WTC11 (cell line): Measurements from ENCODE around the gene RFNG. TPM values are rescaled to one million over a fixed set of nuclear protein-coding genes. Genes with fewer than 3 reads are reported as not detected.
A peak's percentile ranks its signal among the peaks of the same experiment; 100 is the strongest.

Source experiments
- ATAC-seq: fragments of 200-7000 bp; cut with Tn5 transposase; 2 replicates; pipeline ENCODE4 v1.10.0; 2021; ENCODE audit warnings: mild to moderate bottlenecking, moderate library complexity
- CTCF ChIA-PET: fragments of 300-600 bp; sonication (Branson Sonifier 250); formaldehyde crosslinking; loops from one replicate; lab custom pipeline; 2021; ENCODE audit warnings: antibody characterized with exemption; lab: Charles Lee
- POLR2A ChIA-PET: fragments of 350-600 bp; sonication (Branson Sonifier 250); formaldehyde crosslinking; loops from one replicate; lab custom pipeline; 2021; ENCODE audit warnings: antibody characterized with exemption; lab: Charles Lee
- DNase-seq: peaks from one replicate; pipeline ENCODE4 v3.0.0; 2021; ENCODE audit warnings: low spot score
- H3K27ac Mint-ChIP-seq: 2 replicates; pipeline ENCODE4 v1.8.0; 2021; ENCODE audit warnings: mixed read lengths
- H3K27me3 Mint-ChIP-seq: 2 replicates; pipeline ENCODE4 v1.8.0; 2021; ENCODE audit warnings: low read depth, mild to moderate bottlenecking, moderate library complexity, mixed read lengths
- H3K36me3 Mint-ChIP-seq: 2 replicates; pipeline ENCODE4 v1.8.0; 2021; ENCODE audit warnings: mixed read lengths
- H3K4me1 Mint-ChIP-seq: 2 replicates; pipeline ENCODE4 v1.8.0; 2022; ENCODE audit warnings: mixed read lengths
- H3K4me3 Mint-ChIP-seq: 2 replicates; pipeline ENCODE4 v1.8.0; 2021; ENCODE audit warnings: mild to moderate bottlenecking, moderate library complexity, mixed read lengths
- H3K9me3 Mint-ChIP-seq: 2 replicates; pipeline ENCODE4 v1.8.0; 2021; ENCODE audit warnings: mixed read lengths
- AFF4 ChIP-seq: sonication (generic); formaldehyde crosslinking; IDR thresholded peaks from 2 replicates; pipeline ENCODE4 v1.8.1; 2023; ENCODE audit warnings: mild to moderate bottlenecking, missing genetic modification reagents, borderline replicate concordance
- CREM ChIP-seq: sonication (generic); formaldehyde crosslinking; IDR thresholded peaks from 2 replicates; pipeline ENCODE4 v1.8.1; 2022; ENCODE audit warnings: mild to moderate bottlenecking, missing genetic modification reagents, moderate library complexity
- ETV6 ChIP-seq: sonication (generic); formaldehyde crosslinking; IDR thresholded peaks from 2 replicates; pipeline ENCODE4 v1.8.1; 2022; ENCODE audit warnings: mild to moderate bottlenecking, missing genetic modification reagents
- JUN ChIP-seq: sonication (generic); formaldehyde crosslinking; IDR thresholded peaks from 2 replicates; pipeline ENCODE4 v1.8.0; 2023; ENCODE audit warnings: mild to moderate bottlenecking, missing genetic modification reagents
- KAT7 ChIP-seq: sonication (generic); formaldehyde crosslinking; IDR thresholded peaks from 2 replicates; pipeline ENCODE4 v1.8.1; 2023; ENCODE audit warnings: missing genetic modification reagents, mild to moderate bottlenecking, borderline replicate concordance
- MYBL2 ChIP-seq: sonication (generic); formaldehyde crosslinking; IDR thresholded peaks from 2 replicates; pipeline ENCODE4 v1.8.1; 2023; ENCODE audit warnings: mild to moderate bottlenecking, moderate library complexity, missing genetic modification reagents
- NR2C2 ChIP-seq: sonication (generic); formaldehyde crosslinking; IDR thresholded peaks from 2 replicates; pipeline ENCODE4 v1.8.0; 2022; ENCODE audit warnings: mild to moderate bottlenecking, missing genetic modification reagents
- SP1 ChIP-seq: sonication (generic); formaldehyde crosslinking; conservative IDR thresholded peaks from 2 replicates; pipeline ENCODE4 v1.8.1; 2022; ENCODE audit warnings: missing genetic modification reagents
- ZBTB21 ChIP-seq: sonication (generic); formaldehyde crosslinking; IDR thresholded peaks from 2 replicates; pipeline ENCODE4 v1.8.1; 2023; ENCODE audit warnings: mild to moderate bottlenecking, missing genetic modification reagents, borderline replicate concordance
- total RNA-seq: library from RNA; stranded (reverse); gene quantifications from 3 replicates; pipeline ENCODE4 v1.2.3, GENCODE V29; 2021
- TF ChIP-seq, protein P1 (sequence below): sonication (generic); formaldehyde crosslinking; IDR thresholded peaks from 2 replicates; pipeline ENCODE4 v1.8.1; 2023; ENCODE audit warnings: mild to moderate bottlenecking, missing genetic modification reagents
- TF ChIP-seq, protein P2 (sequence below): fragments of 250-450 bp; sonication (Bioruptor Pico); IDR thresholded peaks from 2 replicates; pipeline ENCODE4 v1.9.0; 2021; ENCODE audit warnings: mild to moderate bottlenecking, borderline replicate concordance
- TF ChIP-seq, protein P3 (sequence below): sonication (generic); formaldehyde crosslinking; IDR thresholded peaks from 2 replicates; pipeline ENCODE4 v1.8.0; 2022; ENCODE audit warnings: mild to moderate bottlenecking, missing genetic modification reagents
- TF ChIP-seq, protein P4 (sequence below): sonication (generic); formaldehyde crosslinking; IDR thresholded peaks from 2 replicates; pipeline ENCODE4 v1.8.1; 2022; ENCODE audit warnings: mild to moderate bottlenecking, moderate library complexity, missing genetic modification reagents
- TF ChIP-seq, protein P5 (sequence below): sonication (generic); formaldehyde crosslinking; IDR thresholded peaks from 2 replicates; pipeline ENCODE4 v1.8.1; 2023; ENCODE audit warnings: mild to moderate bottlenecking, moderate library complexity, missing genetic modification reagents
- TF ChIP-seq, protein P6 (sequence below): sonication (generic); formaldehyde crosslinking; conservative IDR thresholded peaks from 2 replicates; pipeline ENCODE4 v1.8.1; 2023; ENCODE audit warnings: mild to moderate bottlenecking, low read depth, missing genetic modification reagents, moderate library complexity
- TF ChIP-seq, protein P7 (sequence below): sonication (generic); formaldehyde crosslinking; IDR thresholded peaks from 2 replicates; pipeline ENCODE4 v1.8.1; 2023; ENCODE audit warnings: mild to moderate bottlenecking, missing genetic modification reagents, moderate library complexity

RFNG gene
- total RNA-seq, 1 experiment from 2014 or later, result 41.6 TPM

DNA sequence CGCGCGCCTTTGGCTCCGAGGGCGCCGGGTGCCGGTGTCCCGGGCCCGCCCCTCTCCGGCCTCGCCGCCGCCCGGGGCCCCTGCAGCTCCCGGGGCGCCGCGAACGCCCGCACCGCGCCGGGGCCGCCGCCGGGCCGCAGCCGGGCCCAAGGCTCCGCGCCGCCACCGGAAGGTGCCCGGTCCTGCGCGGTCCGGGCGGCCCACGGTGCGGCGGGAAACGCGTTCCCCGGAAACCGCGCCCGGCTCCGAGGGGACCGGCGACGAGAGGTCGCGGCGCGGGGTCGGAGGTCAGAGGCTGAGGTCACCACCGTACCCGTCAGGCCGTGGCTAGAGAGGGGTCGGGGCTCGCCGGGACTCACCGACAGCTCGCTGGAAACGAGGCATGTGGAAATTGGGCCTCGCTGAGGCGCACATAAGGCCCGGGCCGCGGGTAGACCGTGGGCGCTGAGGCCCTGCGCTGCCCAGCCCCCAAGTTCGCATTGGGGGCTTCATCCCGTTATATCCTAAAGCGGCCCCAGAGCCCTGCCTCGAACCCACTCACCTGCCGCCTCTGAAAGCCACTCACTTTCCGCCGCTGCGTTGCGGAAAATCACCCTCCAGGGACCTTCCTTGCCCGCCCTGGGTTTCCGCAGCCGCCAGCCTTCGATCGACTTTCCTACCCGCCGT is 14.2 kb upstream of the RFNG start, which contains the start of gene DUS1L (continued):
- TF ChIP-seq MYBL2 (CRISPR knock-in tag) (peak; percentile 60; the same call in 1 of the 2 replicates), ETV6 (CRISPR knock-in tag) (peak; percentile 56; the same call in 1 of the 2 replicates), SP1 (peak; percentile 88), AFF4 (CRISPR knock-in tag) (no peak), KAT7 (CRISPR knock-in tag) (0 out of 2 replicates have a peak, but pooled peaks have one; percentile 92), JUN (no peak)
- TF ChIP-seq, protein P1, sequence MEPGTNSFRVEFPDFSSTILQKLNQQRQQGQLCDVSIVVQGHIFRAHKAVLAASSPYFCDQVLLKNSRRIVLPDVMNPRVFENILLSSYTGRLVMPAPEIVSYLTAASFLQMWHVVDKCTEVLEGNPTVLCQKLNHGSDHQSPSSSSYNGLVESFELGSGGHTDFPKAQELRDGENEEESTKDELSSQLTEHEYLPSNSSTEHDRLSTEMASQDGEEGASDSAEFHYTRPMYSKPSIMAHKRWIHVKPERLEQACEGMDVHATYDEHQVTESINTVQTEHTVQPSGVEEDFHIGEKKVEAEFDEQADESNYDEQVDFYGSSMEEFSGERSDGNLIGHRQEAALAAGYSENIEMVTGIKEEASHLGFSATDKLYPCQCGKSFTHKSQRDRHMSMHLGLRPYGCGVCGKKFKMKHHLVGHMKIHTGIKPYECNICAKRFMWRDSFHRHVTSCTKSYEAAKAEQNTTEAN (CRISPR knock-in tag), result peak; percentile 60; the same call in 1 of the 2 replicates
- TF ChIP-seq, all 79 proteins: peak for 20

DNA sequence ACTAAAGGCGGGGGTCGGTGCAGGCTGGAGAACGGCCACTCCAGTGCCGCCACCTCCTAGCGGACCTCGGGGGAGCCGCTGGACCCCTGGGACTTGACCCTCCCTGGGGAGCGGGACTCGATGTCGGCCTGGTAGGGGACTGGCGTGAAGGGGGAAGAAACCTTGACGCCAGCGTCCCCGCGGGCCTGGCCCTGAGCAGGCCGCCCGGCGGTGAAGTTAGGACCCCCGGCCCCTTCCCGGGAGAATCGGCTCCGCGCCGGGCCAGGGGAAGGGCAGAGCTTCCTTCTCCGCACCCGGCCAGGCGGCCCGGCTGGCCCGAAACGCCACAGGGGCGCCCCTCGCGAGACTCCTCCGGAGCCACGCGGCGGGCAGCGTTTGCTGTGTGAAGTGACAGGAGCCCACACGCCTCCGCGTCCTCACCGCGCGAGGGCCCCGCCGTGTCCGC is 13.6 kb upstream of the RFNG start:
- ChIA-PET CTCF (interaction anchor here (1.4 to 3.4 kb wide), 3 partner anchors 28 to 89 kb away, joined by 5 to 9 read pairs (median 7); partner anchors contain the start of gene DCXR), POLR2A (no interaction called here)
- Mint-ChIP-seq H3K4me3 (peak overlapping the region; percentile 67), H3K4me1 (0 out of 2 replicates have a peak, but pooled peaks cover 2% of the 10 kb centered on the region), H3K9me3 (no peaks in the 10 kb centered on the region), H3K27me3 (peaks cover under 1% of the 10 kb centered on the region; the same call in 1 of the 2 replicates), H3K27ac (no peak overlapping the region), H3K36me3 (peaks cover under 1% of the 10 kb centered on the region; the same call in 1 of the 2 replicates)
- DNase-seq, result no peak
- peak; percentile 8; the same call in 1 of the 2 replicates for ATAC-seq
- TF ChIP-seq CREM (CRISPR knock-in tag), result 0 out of 2 replicates have a peak, but pooled peaks have one; percentile 6
- TF ChIP-seq, protein P2, sequence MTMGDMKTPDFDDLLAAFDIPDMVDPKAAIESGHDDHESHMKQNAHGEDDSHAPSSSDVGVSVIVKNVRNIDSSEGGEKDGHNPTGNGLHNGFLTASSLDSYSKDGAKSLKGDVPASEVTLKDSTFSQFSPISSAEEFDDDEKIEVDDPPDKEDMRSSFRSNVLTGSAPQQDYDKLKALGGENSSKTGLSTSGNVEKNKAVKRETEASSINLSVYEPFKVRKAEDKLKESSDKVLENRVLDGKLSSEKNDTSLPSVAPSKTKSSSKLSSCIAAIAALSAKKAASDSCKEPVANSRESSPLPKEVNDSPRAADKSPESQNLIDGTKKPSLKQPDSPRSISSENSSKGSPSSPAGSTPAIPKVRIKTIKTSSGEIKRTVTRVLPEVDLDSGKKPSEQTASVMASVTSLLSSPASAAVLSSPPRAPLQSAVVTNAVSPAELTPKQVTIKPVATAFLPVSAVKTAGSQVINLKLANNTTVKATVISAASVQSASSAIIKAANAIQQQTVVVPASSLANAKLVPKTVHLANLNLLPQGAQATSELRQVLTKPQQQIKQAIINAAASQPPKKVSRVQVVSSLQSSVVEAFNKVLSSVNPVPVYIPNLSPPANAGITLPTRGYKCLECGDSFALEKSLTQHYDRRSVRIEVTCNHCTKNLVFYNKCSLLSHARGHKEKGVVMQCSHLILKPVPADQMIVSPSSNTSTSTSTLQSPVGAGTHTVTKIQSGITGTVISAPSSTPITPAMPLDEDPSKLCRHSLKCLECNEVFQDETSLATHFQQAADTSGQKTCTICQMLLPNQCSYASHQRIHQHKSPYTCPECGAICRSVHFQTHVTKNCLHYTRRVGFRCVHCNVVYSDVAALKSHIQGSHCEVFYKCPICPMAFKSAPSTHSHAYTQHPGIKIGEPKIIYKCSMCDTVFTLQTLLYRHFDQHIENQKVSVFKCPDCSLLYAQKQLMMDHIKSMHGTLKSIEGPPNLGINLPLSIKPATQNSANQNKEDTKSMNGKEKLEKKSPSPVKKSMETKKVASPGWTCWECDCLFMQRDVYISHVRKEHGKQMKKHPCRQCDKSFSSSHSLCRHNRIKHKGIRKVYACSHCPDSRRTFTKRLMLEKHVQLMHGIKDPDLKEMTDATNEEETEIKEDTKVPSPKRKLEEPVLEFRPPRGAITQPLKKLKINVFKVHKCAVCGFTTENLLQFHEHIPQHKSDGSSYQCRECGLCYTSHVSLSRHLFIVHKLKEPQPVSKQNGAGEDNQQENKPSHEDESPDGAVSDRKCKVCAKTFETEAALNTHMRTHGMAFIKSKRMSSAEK (CRISPR knock-in tag), result no peak
- TF ChIP-seq, protein P3, sequence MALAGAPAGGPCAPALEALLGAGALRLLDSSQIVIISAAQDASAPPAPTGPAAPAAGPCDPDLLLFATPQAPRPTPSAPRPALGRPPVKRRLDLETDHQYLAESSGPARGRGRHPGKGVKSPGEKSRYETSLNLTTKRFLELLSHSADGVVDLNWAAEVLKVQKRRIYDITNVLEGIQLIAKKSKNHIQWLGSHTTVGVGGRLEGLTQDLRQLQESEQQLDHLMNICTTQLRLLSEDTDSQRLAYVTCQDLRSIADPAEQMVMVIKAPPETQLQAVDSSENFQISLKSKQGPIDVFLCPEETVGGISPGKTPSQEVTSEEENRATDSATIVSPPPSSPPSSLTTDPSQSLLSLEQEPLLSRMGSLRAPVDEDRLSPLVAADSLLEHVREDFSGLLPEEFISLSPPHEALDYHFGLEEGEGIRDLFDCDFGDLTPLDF (CRISPR knock-in tag), result no peak
- TF ChIP-seq, protein P4, sequence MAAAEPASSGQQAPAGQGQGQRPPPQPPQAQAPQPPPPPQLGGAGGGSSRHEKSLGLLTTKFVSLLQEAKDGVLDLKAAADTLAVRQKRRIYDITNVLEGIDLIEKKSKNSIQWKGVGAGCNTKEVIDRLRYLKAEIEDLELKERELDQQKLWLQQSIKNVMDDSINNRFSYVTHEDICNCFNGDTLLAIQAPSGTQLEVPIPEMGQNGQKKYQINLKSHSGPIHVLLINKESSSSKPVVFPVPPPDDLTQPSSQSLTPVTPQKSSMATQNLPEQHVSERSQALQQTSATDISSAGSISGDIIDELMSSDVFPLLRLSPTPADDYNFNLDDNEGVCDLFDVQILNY (CRISPR knock-in tag), result 0 out of 2 replicates have a peak, but pooled peaks have one; percentile 9
- TF ChIP-seq, protein P5, sequence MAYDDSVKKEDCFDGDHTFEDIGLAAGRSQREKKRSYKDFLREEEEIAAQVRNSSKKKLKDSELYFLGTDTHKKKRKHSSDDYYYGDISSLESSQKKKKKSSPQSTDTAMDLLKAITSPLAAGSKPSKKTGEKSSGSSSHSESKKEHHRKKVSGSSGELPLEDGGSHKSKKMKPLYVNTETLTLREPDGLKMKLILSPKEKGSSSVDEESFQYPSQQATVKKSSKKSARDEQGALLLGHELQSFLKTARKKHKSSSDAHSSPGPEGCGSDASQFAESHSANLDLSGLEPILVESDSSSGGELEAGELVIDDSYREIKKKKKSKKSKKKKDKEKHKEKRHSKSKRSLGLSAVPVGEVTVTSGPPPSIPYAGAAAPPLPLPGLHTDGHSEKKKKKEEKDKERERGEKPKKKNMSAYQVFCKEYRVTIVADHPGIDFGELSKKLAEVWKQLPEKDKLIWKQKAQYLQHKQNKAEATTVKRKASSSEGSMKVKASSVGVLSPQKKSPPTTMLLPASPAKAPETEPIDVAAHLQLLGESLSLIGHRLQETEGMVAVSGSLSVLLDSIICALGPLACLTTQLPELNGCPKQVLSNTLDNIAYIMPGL, result 0 out of 2 replicates have a peak, but pooled peaks have one; percentile 11
- TF ChIP-seq, protein P6, sequence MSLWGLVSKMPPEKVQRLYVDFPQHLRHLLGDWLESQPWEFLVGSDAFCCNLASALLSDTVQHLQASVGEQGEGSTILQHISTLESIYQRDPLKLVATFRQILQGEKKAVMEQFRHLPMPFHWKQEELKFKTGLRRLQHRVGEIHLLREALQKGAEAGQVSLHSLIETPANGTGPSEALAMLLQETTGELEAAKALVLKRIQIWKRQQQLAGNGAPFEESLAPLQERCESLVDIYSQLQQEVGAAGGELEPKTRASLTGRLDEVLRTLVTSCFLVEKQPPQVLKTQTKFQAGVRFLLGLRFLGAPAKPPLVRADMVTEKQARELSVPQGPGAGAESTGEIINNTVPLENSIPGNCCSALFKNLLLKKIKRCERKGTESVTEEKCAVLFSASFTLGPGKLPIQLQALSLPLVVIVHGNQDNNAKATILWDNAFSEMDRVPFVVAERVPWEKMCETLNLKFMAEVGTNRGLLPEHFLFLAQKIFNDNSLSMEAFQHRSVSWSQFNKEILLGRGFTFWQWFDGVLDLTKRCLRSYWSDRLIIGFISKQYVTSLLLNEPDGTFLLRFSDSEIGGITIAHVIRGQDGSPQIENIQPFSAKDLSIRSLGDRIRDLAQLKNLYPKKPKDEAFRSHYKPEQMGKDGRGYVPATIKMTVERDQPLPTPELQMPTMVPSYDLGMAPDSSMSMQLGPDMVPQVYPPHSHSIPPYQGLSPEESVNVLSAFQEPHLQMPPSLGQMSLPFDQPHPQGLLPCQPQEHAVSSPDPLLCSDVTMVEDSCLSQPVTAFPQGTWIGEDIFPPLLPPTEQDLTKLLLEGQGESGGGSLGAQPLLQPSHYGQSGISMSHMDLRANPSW (CRISPR knock-in tag), result no peak
- TF ChIP-seq ZBTB21 (CRISPR knock-in tag), result no peak
- TF ChIP-seq NR2C2 (CRISPR knock-in tag), result no peak
- TF ChIP-seq, protein P7, sequence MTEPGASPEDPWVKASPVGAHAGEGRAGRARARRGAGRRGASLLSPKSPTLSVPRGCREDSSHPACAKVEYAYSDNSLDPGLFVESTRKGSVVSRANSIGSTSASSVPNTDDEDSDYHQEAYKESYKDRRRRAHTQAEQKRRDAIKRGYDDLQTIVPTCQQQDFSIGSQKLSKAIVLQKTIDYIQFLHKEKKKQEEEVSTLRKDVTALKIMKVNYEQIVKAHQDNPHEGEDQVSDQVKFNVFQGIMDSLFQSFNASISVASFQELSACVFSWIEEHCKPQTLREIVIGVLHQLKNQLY, result no peak
